IPS-20b (cell line): Measurements from ENCODE around the gene XYLT1.

ENCODE experiments used
- H3K27ac ChIP-seq: one replicate; pipeline ENCODE4 v1.5.1; 2013; ENCODE audit warnings: low read length
- H3K27me3 ChIP-seq: 2 replicates; pipeline ENCODE4 v1.6.1; 2013; ENCODE audit warnings: mild to moderate bottlenecking, low read length, inconsistent platforms; ENCODE audit not compliant: insufficient read depth
- H3K36me3 ChIP-seq: 2 replicates; pipeline ENCODE4 v1.6.1; 2013; ENCODE audit warnings: low read depth, mild to moderate bottlenecking, inconsistent platforms, low read length, moderate library complexity; ENCODE audit not compliant: insufficient read depth
- H3K4me1 ChIP-seq: 2 replicates; pipeline ENCODE4 v1.6.1; 2013; ENCODE audit warnings: mild to moderate bottlenecking, control low read depth, inconsistent platforms, low read length, moderate library complexity; ENCODE audit not compliant: insufficient read depth
- H3K4me3 ChIP-seq: 2 replicates; pipeline ENCODE4 v1.5.1; 2013; ENCODE audit warnings: mild to moderate bottlenecking, low read length, inconsistent platforms
- H3K9ac ChIP-seq: 2 replicates; pipeline ENCODE4 v1.6.1; 2013; ENCODE audit warnings: low read depth, mild to moderate bottlenecking, inconsistent platforms, low read length, moderate library complexity
- H3K9me3 ChIP-seq: 2 replicates; pipeline ENCODE4 v1.6.1; 2013; ENCODE audit warnings: mild to moderate bottlenecking, low read depth, low read length, inconsistent platforms; ENCODE audit not compliant: insufficient read depth

The XYLT1 gene

DNA sequence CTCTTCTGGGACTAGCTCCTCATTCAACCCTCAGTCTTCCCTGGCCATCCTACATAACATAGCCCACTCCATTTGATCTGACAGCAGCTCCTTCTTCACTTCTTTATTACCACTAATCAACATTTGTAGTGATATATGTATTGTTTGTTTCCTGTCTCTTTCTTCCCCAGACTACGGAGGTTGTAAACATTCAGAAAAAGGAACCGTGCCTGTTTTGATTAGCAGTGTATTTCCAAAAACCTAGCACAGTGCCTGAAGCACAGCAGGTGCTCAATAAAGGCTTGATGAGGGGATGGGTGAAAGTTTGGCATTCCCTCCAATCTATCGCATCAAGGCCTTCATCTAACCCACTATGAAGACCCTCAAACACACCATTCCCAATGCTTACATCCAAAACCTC, 150.8 kb downstream of the XYLT1 start:
- Histone ChIP-seq H3K9me3 (no peaks in the 10 kb centered on the region), H3K9ac (no peak overlapping the region), H3K36me3 (no peaks in the 10 kb centered on the region), H3K4me3 (no peak overlapping the region), H3K27me3 (no peaks in the 10 kb centered on the region), H3K27ac (no peak overlapping the region), H3K4me1 (peaks cover 18% of the 10 kb centered on the region)

DNA sequence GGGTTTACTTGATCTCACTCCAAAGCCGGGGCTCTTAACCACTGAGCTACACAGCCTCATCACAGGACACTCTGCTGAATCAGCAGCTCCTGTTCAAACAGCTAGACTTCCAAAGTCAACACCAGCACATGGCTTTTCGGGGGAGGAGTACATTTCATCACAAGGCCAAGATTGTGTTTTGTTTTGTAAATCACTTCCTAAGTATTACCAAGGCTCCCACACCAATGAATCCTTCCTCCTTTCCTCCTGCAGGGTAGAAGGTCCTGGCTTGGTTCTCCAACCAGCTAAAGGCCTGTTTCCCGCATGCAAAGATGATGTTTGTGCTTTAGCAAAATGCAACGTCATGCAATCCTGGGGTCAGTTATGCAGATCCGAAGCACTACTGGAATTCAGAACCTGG, 152.5 kb downstream of the XYLT1 start:
- Histone ChIP-seq H3K4me1 (peaks cover 18% of the 10 kb centered on the region), H3K4me3 (no peak overlapping the region), H3K36me3 (no peaks in the 10 kb centered on the region), H3K27ac (no peak overlapping the region), H3K9ac (no peak overlapping the region; the same call in 1 of the 2 replicates), H3K9me3 (no peaks in the 10 kb centered on the region), H3K27me3 (no peaks in the 10 kb centered on the region)

DNA sequence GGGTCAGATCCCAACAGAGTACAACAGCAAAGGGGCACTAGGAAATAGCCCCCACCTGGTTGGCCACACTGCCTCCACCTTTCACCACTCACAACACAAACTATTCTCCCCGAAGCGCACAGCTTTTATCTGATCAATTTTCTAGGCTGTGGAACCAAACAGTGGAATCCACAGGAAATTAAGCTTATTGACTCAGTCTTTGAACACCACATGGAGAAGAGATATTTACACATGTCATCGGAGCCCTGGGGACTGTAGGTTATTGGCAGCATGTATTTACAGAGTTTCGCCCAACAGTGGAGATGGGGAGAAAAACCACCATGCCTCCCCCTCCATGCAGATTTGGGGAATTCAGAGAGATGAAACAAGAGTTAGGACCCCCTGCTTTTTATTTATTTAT, 154.8 kb downstream of the XYLT1 start:
- Histone ChIP-seq H3K27me3 (no peaks in the 10 kb centered on the region), H3K4me1 (peaks cover 20% of the 10 kb centered on the region), H3K36me3 (no peaks in the 10 kb centered on the region), H3K27ac (no peak overlapping the region), H3K9ac (no peak overlapping the region), H3K4me3 (no peak overlapping the region), H3K9me3 (no peaks in the 10 kb centered on the region)

DNA sequence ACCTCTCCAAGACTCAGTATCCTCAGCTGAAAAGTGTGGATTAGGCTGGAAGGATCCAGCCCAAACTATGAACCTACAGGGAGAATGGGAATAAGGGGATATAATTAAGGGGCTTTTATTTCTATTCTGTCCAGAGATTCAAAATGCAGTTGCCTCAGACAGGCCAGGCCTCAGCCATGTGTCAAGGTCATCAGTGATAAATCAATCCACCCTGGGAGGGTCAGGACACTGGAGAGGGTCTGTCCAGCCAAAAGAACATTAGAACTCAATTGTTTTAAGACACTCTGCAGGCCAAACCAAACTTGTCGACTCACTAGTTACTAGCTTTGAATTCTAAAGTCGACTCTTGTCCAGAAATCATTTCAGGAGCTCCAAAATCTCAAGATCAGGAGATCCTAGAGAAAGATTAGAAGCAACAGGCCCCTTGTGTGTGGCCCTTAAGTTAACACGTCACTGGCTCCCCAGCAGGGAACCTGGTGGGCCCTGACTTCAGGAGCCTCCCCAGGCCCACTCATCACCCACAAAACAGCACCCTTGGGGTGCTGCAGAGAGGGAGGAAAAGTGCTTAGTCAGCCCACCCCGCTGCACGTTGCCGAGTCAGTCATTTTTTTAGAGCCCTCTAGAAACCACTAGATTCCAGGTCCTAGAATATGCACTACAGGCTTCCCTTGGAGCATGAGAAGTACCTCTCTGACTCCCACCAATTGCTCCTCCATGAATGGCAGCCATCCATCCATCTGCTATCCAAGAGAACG, 156.8 kb downstream of the XYLT1 start:
- H3K36me3 ChIP-seq: no peaks in the 10 kb centered on the region
- no peaks in the 10 kb centered on the region for H3K9me3 ChIP-seq
- H3K4me3 ChIP-seq: no peak overlapping the region
- no peak overlapping the region for H3K9ac ChIP-seq
- H3K27ac ChIP-seq: no peak overlapping the region
- H3K27me3 ChIP-seq: no peaks in the 10 kb centered on the region
- peaks cover 26% of the 10 kb centered on the region for H3K4me1 ChIP-seq

DNA sequence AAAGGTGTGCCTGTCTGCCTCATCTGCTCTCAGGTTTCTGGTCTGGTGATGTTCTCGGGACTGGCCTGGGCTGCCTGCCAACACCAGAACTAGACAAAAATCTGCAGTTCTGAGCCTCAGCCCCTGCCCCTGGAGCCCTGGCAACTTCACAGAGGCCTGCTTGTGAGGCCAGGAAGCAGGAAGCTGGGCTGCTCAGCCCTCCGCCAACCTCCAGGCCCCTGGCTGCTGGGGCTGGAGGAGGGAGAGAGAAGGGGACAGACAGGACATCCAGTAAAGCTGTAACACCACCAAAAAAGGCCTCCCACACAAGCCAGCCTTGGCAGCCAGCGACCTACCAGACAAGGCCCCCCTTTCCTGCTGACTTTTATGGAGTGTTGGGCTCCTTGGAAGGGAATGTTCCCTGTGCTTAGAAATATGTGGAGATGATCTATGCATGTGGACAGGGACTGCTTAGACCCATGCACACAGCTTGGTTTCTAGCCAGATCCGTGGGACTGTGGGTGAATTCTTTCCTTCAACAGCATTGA, 157.6 kb downstream of the XYLT1 start:
- Histone ChIP-seq H3K36me3 (no peaks in the 10 kb centered on the region), H3K27ac (no peak overlapping the region), H3K9me3 (no peaks in the 10 kb centered on the region), H3K9ac (no peak overlapping the region), H3K27me3 (no peaks in the 10 kb centered on the region), H3K4me1 (peaks cover 20% of the 10 kb centered on the region), H3K4me3 (no peak overlapping the region)

DNA sequence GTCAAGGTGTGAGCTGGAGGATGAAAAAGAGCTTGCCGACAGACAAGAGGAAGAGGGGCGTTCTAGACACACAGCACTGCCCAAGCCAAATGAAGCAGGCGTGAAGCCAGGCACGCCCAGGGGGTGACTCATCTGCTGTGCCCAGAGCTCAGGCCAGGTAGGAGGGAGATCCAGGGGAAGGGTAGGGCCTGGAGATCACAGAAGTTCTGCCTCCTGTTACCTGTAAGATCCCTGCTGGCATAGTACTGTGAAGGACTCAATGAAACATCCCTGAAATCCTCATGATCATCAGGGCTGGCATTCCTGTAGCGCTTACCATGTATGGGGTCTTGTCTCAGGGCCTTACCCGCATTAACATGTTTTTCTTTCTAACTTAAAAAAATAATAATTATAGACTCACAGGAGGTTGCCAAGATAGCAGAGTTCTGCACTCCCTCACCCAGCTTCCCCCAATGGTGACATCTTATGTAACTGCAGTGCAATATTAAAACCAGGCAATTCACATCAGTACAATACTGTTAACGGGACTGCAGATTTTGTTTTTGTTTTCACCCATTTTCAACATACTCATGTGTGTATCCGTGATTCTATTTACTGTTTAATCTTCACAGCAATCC, 158.6 kb downstream of the XYLT1 start:
- Histone ChIP-seq H3K27ac (no peak overlapping the region), H3K9me3 (no peaks in the 10 kb centered on the region), H3K4me3 (no peak overlapping the region), H3K4me1 (peaks cover 19% of the 10 kb centered on the region; the same call in 1 of the 2 replicates), H3K27me3 (no peaks in the 10 kb centered on the region), H3K9ac (no peak overlapping the region), H3K36me3 (no peaks in the 10 kb centered on the region)

DNA sequence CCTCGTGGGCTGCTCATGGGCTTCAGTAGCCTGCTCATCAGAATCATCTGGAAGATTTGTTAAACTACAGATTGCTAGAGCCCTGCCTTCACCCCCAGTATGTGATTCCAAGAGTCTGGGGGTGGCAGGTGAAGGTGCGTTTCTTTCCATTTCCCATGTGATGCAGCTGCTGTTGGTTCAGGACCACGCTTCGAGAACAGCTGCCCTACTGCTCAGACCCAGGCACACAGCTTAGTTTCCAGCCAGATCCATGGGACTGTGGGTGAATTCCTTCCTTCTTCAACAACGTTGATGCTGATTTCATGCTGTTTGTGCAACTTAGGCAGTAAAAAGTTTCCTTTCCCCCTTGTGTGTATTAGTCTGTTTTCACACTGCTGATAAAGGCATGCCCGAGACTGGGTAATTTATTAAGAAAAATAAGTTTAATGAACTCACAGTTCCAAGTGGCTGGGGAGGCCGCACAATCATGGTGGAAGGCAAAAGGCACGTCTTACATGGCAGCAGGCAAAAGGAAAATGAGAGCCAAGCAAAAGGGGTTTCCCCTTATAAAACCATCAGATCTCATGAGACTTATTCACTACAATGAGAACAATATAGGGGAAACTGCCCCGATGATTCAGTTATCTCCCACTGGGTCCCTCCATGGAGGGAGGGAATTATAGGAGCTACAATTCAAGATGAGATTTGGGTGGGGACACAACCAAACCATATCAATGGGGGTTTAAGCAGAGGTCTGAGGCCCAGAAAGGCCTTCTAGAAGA, 159.2 kb downstream of the XYLT1 start:
- no peaks in the 10 kb centered on the region for H3K36me3 ChIP-seq
- no peak overlapping the region for H3K4me3 ChIP-seq
- H3K4me1 ChIP-seq: peaks cover 19% of the 10 kb centered on the region; the same call in 1 of the 2 replicates
- no peaks in the 10 kb centered on the region for H3K9me3 ChIP-seq
- H3K9ac ChIP-seq: no peak overlapping the region
- H3K27ac ChIP-seq: no peak overlapping the region
- no peaks in the 10 kb centered on the region for H3K27me3 ChIP-seq

DNA sequence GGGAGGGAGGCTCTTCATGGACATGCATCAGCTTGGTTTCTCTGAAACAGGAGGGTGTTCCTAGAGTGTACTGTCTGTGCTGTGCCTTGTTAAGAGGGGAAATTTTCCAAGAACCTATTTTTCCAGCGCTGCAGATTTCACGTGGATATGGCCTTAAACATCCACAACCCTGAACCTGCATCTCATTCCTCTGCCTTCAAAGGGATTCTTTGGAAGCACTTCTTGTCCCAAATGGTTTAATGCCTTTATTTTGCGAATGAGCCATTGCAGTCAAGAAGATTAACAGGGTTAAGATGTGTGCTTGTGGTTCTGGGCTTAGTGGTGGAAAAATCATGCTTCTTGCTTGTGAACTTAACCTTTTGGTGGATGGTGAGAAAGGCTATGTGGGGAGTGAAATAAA, 161.2 kb downstream of the XYLT1 start:
- H3K4me1 ChIP-seq: peaks cover 26% of the 10 kb centered on the region; the same call in 1 of the 2 replicates
- H3K36me3 ChIP-seq: no peaks in the 10 kb centered on the region
- no peak overlapping the region for H3K4me3 ChIP-seq
- no peak overlapping the region for H3K9ac ChIP-seq
- no peaks in the 10 kb centered on the region for H3K9me3 ChIP-seq
- H3K27ac ChIP-seq: no peak overlapping the region
- H3K27me3 ChIP-seq: no peaks in the 10 kb centered on the region

DNA sequence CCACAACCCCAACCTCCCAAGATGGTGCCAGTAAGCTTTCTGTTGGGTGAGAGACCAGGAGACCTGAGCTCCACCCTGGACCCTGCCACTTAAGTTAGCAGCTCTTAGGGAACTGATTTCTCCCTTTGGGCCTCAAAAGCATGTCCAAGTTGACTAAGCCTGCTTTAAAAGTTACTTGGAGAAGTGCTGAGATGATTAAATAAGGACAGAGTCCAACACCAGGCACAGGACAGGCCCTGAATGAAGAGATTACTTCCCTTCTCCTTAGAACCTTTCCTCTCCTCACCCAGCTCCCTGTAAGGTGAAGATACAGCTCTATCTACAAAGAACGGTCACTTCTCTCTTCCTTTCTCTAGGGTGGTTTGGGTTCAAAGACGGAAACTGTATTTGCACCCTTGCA, 162.6 kb downstream of the XYLT1 start:
- no peak overlapping the region for H3K9ac ChIP-seq
- H3K4me3 ChIP-seq: no peak overlapping the region
- H3K4me1 ChIP-seq: peaks cover 29% of the 10 kb centered on the region; the same call in 1 of the 2 replicates
- H3K27me3 ChIP-seq: no peaks in the 10 kb centered on the region
- H3K9me3 ChIP-seq: no peaks in the 10 kb centered on the region
- no peaks in the 10 kb centered on the region for H3K36me3 ChIP-seq
- no peak overlapping the region for H3K27ac ChIP-seq

DNA sequence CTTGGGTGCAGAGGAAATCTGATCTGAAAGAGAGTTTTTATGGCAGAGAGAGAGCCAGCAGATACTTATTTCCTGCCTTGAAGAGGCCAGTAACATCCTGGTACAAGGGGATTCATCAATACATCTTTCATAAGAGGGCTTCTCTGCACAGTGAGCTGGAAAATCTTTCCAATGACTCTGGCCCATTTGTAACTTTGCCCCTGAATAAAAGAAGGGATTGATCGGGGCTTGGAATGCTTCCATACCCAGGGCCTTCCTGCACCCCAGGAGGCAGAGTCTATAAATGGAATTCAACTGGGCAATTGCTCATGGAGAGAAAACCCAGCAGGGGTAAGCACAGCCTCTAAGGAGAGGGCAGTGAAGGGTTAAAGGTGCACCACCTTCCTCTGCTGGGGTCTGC, 163.3 kb downstream of the XYLT1 start:
- Histone ChIP-seq H3K4me1 (peaks cover 29% of the 10 kb centered on the region; the same call in 1 of the 2 replicates), H3K36me3 (no peaks in the 10 kb centered on the region), H3K27ac (no peak overlapping the region), H3K9ac (no peak overlapping the region), H3K9me3 (no peaks in the 10 kb centered on the region), H3K27me3 (no peaks in the 10 kb centered on the region), H3K4me3 (no peak overlapping the region)

DNA sequence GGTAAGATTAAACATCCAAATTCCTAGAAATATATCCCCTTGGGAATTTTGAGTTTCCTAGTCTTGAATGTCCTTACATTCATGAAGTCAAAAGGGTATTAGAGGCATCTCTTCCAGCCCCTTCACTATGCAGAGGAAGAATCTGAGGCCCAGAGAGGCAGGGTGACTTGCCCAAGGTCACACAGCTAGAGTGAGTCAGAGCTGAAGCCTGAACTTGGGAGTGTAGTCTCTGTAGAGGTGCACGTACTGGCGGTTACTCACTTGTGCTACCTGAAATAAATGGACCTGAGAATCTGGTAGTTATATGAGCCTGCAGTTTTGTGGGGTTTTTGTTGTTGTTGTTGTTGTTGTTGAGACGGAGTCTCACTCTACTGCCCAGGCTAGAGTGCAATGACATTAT, 164.0 kb downstream of the XYLT1 start:
- Histone ChIP-seq H3K36me3 (no peaks in the 10 kb centered on the region), H3K9ac (no peak overlapping the region), H3K4me1 (peaks cover 29% of the 10 kb centered on the region; the same call in 1 of the 2 replicates), H3K4me3 (no peak overlapping the region), H3K9me3 (no peaks in the 10 kb centered on the region), H3K27ac (no peak overlapping the region), H3K27me3 (no peaks in the 10 kb centered on the region)
